ENCODE data around the gene TOPAZ1. TPM values are rescaled to one million over a fixed set of nuclear protein-coding genes. Genes with fewer than 3 reads are reported as not detected.

The TOPAZ1 gene
- total and polyA plus RNA-seq, 2 of the 4 experiments (the other 2 are of a cell fraction): not detected

DNA sequence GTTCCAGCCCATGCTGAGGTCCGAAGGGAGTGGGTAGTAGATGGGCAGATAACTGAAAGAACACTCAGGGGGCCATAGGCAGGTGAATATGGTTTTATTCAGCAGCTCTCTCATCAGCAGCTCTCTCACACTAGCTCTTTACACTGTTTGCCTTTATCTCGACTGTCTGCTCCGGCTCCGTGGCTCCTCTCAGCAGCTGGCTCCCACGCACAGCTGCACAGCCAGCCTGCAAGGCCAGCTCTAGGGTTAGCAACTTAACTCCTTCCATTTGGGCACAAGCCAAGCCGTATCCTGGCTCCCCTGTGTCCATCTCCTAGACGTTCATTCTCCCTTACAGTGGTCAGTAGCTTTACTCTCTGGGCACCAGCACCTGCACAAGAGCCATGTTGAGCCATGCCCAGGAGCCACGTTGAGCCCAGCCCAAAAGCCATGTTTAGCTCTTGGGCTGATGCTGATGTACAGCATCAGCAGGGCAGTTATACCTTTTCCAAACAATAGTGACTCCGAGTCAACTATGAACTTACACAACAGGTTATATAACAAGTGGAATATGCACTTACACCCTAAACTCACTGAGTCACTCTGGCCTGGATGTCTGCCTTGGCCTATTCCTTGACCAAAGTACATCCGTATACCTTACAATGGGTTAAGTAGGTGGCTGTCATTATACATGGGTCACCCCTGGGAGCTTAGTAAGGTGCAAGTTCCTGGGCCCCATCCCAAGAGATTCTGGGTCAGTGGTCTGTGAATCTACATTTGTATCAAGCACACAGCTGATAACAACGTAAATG, 34.6 kb upstream of the TOPAZ1 start:
- no peak overlapping the region for H2BK5ac ChIP-seq (ENCODE audit: low read depth, low read length, poor library complexity, severe bottlenecking)
- H3K14ac ChIP-seq (replicated peaks; ENCODE audit: low read depth, low read length): no peak overlapping the region
- TF ChIP-seq MAZ (IDR thresholded peaks at IDR 0.05; ENCODE audit: borderline replicate concordance, low read depth, low read length): no peak
- no peak for TF ChIP-seq MAFK (IDR thresholded peaks at IDR 0.05; ENCODE audit: low read depth, low read length)
- no peak for TF ChIP-seq FOS (IDR thresholded peaks at IDR 0.05; ENCODE audit: low read depth, low read length)
- no peak for TF ChIP-seq NFE2L2 (IDR thresholded peaks at IDR 0.05; ENCODE audit: low read depth, low read length)
- no peak for TF ChIP-seq RAD21 (IDR thresholded peaks at IDR 0.05; ENCODE audit: low read length)
- no peak for TF ChIP-seq CHD1 (IDR thresholded peaks at IDR 0.05; ENCODE audit: low read depth, low read length)
- no peak for TF ChIP-seq RCOR1 (IDR thresholded peaks at IDR 0.05; ENCODE audit: insufficient replicate concordance, low read length)
- TF ChIP-seq, protein P1, sequence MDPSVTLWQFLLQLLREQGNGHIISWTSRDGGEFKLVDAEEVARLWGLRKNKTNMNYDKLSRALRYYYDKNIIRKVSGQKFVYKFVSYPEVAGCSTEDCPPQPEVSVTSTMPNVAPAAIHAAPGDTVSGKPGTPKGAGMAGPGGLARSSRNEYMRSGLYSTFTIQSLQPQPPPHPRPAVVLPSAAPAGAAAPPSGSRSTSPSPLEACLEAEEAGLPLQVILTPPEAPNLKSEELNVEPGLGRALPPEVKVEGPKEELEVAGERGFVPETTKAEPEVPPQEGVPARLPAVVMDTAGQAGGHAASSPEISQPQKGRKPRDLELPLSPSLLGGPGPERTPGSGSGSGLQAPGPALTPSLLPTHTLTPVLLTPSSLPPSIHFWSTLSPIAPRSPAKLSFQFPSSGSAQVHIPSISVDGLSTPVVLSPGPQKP (IDR thresholded peaks at IDR 0.05; ENCODE audit: borderline replicate concordance, low read depth, low read length): no peak
- no peak for TF ChIP-seq POLR2A (IDR thresholded peaks at IDR 0.05; ENCODE audit: low read depth, low read length)
- TF ChIP-seq BHLHE40 (IDR thresholded peaks at IDR 0.05; ENCODE audit: low read depth, low read length): no peak
- TF ChIP-seq, protein P2, sequence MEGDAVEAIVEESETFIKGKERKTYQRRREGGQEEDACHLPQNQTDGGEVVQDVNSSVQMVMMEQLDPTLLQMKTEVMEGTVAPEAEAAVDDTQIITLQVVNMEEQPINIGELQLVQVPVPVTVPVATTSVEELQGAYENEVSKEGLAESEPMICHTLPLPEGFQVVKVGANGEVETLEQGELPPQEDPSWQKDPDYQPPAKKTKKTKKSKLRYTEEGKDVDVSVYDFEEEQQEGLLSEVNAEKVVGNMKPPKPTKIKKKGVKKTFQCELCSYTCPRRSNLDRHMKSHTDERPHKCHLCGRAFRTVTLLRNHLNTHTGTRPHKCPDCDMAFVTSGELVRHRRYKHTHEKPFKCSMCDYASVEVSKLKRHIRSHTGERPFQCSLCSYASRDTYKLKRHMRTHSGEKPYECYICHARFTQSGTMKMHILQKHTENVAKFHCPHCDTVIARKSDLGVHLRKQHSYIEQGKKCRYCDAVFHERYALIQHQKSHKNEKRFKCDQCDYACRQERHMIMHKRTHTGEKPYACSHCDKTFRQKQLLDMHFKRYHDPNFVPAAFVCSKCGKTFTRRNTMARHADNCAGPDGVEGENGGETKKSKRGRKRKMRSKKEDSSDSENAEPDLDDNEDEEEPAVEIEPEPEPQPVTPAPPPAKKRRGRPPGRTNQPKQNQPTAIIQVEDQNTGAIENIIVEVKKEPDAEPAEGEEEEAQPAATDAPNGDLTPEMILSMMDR (conservative IDR thresholded peaks at IDR 0.05; ENCODE audit: low read depth, low read length): no peak
- TF ChIP-seq CEBPB (IDR thresholded peaks at IDR 0.05; ENCODE audit: low read depth, low read length): no peak
- H3K27ac ChIP-seq (ENCODE audit: insufficient read depth, low read length): no peak overlapping the region
- no peak overlapping the region for H2BK15ac ChIP-seq (ENCODE audit: low read depth, low read length)
- no peak overlapping the region for H4K91ac ChIP-seq (ENCODE audit: insufficient read depth, low read depth, low read length)
- 30% methylated on average over 5 of the region's 11 CpGs; no CpG with 5 or more reads in 1 of the 2 experiments for WGBS, 2 experiments (ENCODE audit: extremely low coverage in 2 of 2, insufficient read length in 1 of 2)
- no peak overlapping the region for H2BK120ac ChIP-seq (ENCODE audit: low read depth, low read length)
- CTCF ChIA-PET: no interaction called here
- no peak overlapping the region for H2BK20ac ChIP-seq (ENCODE audit: low read depth, low read length)
- no peaks in the 10 kb centered on the region for H3K79me1 ChIP-seq (ENCODE audit: low read depth in 1 of 2, low read length in 2 of 2)
- H4K8ac ChIP-seq (ENCODE audit: low read depth in 2 of 2, low read length in 2 of 2): no peak overlapping the region
- ATAC-seq (ENCODE audit: low read depth): no peak
- H2AK5ac ChIP-seq (ENCODE audit: low read depth, low read length): no peak overlapping the region
- H4K5ac ChIP-seq (ENCODE audit: low read depth, low read length): no peak overlapping the region
- BruUV-seq (replicated peaks): no TSS peak
- H2AFZ ChIP-seq (replicated peaks; ENCODE audit: low read length, poor library complexity): no peak overlapping the region
- H3K4me1 ChIP-seq (ENCODE audit: control insufficient read depth, insufficient read depth, low read length): no peaks in the 10 kb centered on the region
- no peak overlapping the region for H3K4me2 ChIP-seq (ENCODE audit: low read depth, low read length)
- H3K18ac ChIP-seq (ENCODE audit: low read depth, low read length): no peak overlapping the region
- H3K36me3 ChIP-seq (ENCODE audit: control insufficient read depth, insufficient read depth, low read length): no peaks in the 10 kb centered on the region
- no peak overlapping the region for H3K4me3 ChIP-seq (ENCODE audit: insufficient read depth, low read depth, low read length)
- in situ Hi-C loops (cut with MboI; ENCODE audit: low sequenced_read_pairs): no loop called here
- no peak overlapping the region for H3K9ac ChIP-seq (ENCODE audit: low read depth, low read length)
- dilution Hi-C loops (cut with HindIII; ENCODE audit: low sequenced_read_pairs, unreplicated experiment): no loop called here
- no peak overlapping the region for H3K4ac ChIP-seq (ENCODE audit: low read depth, low read length)
- peaks cover 4% of the 10 kb centered on the region; the same call in 1 of the 2 replicates for H3K27me3 ChIP-seq (ENCODE audit: control insufficient read depth, insufficient read depth, low read length)
- H4K20me1 ChIP-seq (ENCODE audit: insufficient read depth, low read length): no peaks in the 10 kb centered on the region
- no peak overlapping the region for H2AK9ac ChIP-seq (replicated peaks; ENCODE audit: low read depth, low read length, poor library complexity)
- POLR2A ChIA-PET (ENCODE audit: unreplicated experiment): no interaction called here
- no peaks in the 10 kb centered on the region for H3K9me1 ChIP-seq (ENCODE audit: insufficient read depth, low read length)
- intact Hi-C loops (cut with micrococcal nuclease): no loop called here
- no peak overlapping the region for H3K56ac ChIP-seq (ENCODE audit: extremely low read depth, insufficient read depth, low read length)
- H3K23ac ChIP-seq (ENCODE audit: low read depth, low read length): no peak overlapping the region
- DNase-seq: no peak
- no peaks in the 10 kb centered on the region for H3K9me3 ChIP-seq (ENCODE audit: control insufficient read depth, insufficient read depth, low read length)

Data from IMR-90 (cell line).